Fibroblast of skin of right quadriceps (primary cell): ENCODE measurements around the gene FOXJ1.

Source experiments
- DNase-seq: peaks from one replicate; pipeline ENCODE4 v3.0.0-alpha.2; 2013

The FOXJ1 gene

GRCh38 chr17:76140661-76141211 is 309 bp downstream of the FOXJ1 start:
- no peak for DNase-seq

GRCh38 chr17:76139801-76140660 is 1.0 kb downstream of the FOXJ1 start:
- no peak for DNase-seq

- DNase-seq: no peak
Observed at GRCh38 chr17:76138896-76139752, 1.9 kb downstream of the FOXJ1 start.

DNA sequence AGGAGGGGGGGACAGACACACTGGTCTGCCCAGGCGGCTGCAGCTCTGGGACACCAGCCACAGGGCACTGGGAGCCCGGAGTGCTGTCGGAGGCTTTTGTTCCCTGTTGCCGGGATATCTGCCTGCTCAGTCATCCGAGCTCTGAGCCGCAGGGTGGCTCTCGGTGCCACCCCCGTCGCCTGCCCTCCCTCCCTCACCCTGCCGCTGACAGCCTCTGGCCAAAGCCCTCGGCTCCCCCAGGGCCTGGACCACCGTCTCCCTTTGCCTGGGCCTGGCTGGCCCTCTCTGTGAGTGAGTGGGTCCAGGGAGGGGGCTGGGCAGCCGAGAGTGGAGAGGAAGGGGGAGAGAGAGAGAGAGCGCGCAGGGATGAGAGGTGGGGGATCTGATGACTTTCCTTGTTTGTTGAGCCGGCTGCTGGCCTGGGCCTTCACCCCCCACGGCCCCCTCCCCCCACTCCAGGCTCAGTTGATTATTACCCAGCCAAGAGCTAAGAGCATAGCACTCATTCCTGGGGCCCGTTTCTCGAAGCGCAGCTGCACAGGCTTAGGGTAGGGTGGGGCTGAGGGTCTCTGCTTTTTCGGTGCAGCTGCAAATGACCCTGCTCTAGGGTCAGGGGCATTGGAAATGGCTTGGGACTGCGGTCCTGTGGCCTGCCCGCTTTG is 2.7 kb downstream of the FOXJ1 start:
- DNase-seq: no peak

GRCh38 chr17:76137351-76138233 is 3.5 kb downstream of the FOXJ1 start:
- DNase-seq: no peak

DNA sequence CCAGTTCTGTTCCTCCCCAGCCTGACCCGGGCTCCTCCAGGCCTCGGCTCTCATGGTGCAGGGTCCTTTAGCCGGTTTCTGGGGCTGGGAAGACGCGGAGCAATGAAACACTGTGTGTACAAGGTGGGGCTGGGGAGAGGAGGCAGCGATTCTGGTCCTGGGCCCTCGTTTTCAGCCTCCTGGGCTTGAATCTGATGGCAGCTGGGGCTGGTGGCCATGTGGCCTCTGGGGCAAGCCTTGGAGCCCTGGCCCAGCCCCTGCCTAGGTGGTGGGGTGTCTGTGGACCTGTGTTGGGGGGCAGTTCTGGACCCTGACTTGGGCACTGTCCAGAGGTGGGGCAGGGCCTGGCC is 4.1 kb downstream of the FOXJ1 start:
- no peak for DNase-seq

DNA sequence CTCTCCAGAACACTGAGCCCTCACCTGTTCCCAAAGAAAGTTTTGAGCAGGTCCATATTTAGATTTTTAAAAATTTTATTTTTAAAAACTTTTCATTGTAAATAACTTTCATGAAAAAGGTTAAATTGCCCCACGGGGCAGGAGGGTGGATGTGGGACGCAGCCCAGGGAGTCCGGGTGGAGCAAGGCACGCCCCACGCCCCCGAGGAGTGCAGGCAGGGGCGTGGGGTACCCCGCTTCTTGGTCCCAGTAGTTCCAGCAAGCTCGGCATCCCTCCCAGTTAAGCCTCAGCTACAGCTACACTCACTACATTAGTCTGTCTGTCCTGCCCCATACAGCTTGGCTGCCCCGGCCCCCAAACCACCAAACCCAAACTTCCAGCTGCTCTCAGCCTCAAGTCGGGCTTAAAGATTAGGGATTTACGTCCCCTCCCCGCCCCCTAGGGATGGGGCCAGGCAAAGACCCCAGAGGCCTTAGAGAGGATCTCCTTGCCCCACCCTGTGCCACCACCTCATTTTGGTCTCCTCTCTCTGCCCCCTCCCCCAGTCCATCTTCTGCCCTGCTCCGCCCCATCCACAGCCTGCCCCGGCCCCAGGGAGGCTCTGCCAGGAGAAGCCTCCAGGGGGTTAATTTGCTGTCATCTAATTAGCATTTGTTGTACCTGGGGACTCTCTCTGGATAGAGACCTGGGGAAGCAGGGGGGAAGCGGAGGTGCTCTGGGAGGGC is 4.6 kb downstream of the FOXJ1 start:
- DNase-seq: no peak

DNA sequence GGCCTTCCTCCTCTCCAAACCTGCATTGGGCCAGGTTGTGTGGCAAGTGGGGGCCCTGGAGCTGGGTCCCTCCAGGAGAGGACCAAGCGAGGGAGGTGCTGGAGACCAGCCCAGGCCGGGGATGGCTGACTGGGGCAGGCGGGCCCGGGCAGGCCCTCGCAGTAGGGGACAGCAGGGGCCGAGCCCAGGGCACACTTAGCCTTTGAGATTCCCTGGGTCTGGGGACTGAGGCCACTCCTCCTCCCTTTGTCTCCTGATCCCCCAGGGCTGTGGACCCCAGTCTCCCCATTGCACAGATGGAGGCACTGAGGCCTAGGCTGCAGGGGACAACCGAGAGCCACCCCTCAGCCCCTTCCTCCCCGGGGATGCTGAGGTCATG is 5.2 kb downstream of the FOXJ1 start:
- DNase-seq: no peak

- DNase-seq: no peak
Observed at GRCh38 chr17:76134911-76135809, 5.9 kb downstream of the FOXJ1 start.

GRCh38 chr17:76132574-76133338 is 8.3 kb downstream of the FOXJ1 start:
- no peak for DNase-seq

DNA sequence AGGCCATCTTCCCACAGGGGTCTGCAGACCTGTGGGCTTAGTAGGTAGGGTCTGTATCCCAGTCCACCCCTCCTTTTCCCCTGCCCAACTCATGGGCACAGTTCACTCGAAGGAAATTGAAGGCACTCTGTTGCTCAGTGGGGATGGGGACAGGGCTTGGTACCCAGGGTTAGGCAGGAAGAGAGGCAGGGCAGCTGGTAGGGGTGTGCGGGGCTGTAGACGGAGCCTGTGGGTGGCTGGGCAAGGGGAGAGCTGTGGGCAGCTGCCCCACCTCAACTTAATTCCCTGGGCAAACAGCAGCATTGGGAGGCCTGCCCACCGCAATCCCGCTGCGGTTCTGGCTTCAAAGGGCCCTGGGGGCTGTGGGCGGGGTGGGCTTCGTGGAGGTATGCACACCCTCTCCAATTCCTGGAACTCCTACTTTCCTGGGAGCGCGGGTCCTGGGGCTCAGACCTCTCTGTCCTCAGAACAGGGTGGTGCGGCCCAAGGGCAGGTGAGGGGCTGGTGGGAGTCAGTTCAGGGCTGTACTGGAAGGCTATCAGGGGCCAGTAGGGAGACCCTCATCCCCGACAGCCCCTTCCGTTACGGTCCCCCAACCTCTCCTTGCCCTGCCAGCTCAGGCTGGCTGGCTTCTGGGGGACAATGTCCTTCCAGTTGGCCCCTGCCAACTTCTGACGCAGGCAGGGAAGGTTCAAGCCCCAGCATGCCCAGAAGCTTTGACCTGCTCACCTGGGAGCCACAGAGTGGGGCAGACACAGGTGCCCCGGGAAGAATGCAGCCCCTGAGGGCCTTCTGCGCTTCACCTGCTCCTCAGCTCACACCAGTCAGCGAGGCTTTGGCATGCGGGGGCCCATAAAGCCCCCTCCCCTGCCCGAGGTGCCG is 9.1 kb downstream of the FOXJ1 start:
- DNase-seq: no peak

- no peak for DNase-seq
Observed at GRCh38 chr17:76131051-76131691, 9.9 kb downstream of the FOXJ1 start.

GRCh38 chr17:76130473-76130872 is 10.6 kb downstream of the FOXJ1 start:
- no peak for DNase-seq

DNA sequence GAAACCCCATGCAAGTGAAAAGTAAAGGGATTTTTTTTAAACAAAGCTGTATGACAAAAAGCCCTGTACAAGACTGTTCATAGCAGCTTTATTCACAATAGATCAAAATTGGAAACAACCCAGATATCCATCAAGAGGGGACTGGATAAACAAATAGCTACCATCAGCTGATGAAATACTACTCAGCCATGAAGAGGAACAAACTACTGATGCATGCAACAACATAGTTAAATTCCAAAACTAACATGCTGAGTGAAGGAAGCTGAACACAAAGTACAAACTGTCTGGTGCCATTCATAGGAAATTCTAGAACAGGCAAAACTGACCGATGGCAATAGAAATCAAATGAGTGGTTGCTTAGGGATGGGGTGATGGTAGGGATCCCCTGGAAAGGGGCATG is 15.1 kb downstream of the FOXJ1 start:
- no peak for DNase-seq

DNA sequence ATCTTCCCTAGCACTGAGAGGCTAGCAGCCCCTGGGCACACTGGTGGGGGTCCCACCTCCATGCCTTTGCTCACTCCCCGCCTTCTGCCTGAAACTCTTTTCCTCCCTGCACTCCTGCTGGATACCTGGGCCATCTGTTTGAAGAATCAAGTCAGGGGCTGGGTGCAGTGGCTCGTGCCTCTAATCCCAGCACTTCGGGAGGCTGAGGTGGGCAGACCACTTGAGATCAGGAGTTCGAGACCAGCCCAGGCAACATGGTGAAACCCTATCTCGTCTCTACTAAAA is 15.7 kb downstream of the FOXJ1 start:
- DNase-seq: no peak

DNA sequence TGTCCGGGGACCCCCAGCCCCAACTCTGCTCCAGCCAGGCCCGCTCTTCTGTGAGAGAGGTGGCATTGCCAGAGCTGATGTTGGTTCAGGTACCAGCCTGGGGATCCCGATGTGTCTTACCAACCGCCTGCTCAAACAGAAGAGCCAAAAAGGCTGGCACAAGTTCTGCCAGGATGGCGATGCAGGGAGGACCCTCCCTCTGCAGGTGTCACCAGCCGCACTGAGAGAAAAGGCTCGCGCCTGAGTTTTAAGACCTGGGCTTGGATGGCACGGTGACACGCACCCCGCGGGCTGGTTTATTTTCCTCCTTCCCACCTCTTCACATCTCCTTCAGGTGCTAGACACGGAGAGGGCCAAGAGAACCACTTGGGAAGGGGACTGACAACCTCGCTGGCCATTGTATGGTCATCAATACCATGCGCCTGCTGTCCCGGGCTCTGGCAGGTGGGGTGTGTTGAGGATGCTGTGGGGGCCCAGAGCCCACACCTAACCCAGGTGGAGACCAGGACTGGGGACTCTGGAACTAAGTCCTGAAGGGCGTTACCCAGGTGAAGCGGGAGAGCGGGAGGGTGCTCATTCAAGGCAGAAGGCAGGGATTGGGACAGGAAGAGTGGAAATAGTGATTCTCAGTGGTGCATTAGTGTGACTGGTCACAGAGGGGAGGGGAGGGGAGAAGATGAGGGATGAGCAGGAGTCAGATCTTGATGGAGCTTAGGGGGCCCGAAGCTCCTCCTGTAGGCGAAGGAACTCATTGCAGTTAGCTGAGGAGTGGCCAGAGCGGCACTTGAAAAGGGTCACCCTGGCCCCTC is 16.3 kb downstream of the FOXJ1 start:
- DNase-seq: no peak
